Adrenal gland (tissue), 5 donors: ENCODE measurements around the gene CORO1C.

ENCODE experiments used
- POLR2A ChIP-seq, 2 donors: fragments of 450-650 bp; IDR thresholded peaks; one replicate each; pipeline ENCODE4 v1.6.1; 2017; ENCODE audit warnings: antibody characterized with exemption in 2 of 2, mild to moderate bottlenecking in 2 of 2, moderate library complexity in 1 of 2
- TF ChIP-seq, protein P1 (sequence below), 6 experiments: fragments of 450-650 bp in 4 of 6; fragments of 200-600 bp in 2 of 6; sonication (generic) in 1 of 6; IDR thresholded peaks; 1 replicate in 5 of 6; 2 replicates in 1 of 6; pipeline versions ENCODE4 v1.5.1 to v1.8.0; 2016 to 2021; ENCODE audit warnings: antibody characterized with exemption in 6 of 6, mild to moderate bottlenecking in 2 of 6, moderate library complexity in 1 of 6
- donor health status: DM: no; HTN: no; CAD: no.

DNA sequence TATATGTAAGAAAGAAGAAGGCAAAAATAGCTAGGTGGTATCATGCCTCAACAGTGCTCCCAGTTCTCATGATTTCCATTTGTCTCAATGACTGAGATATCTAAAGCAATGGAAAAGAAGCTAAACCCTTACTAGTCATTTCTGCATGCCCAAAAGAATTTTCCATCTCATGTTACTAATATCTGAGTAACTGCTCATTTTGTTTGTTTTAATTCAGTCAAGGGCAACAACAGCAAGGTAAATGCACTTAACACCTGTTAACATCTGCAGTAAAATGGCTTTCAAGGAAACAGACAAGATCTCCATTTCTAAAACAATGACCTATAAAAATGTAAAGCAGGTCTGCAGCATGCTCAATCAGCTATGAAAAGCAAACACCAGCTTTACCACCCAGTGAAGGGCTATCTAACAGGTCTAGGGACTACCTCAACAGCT, 78.2 kb downstream of the CORO1C start:
- TF ChIP-seq, protein P1, sequence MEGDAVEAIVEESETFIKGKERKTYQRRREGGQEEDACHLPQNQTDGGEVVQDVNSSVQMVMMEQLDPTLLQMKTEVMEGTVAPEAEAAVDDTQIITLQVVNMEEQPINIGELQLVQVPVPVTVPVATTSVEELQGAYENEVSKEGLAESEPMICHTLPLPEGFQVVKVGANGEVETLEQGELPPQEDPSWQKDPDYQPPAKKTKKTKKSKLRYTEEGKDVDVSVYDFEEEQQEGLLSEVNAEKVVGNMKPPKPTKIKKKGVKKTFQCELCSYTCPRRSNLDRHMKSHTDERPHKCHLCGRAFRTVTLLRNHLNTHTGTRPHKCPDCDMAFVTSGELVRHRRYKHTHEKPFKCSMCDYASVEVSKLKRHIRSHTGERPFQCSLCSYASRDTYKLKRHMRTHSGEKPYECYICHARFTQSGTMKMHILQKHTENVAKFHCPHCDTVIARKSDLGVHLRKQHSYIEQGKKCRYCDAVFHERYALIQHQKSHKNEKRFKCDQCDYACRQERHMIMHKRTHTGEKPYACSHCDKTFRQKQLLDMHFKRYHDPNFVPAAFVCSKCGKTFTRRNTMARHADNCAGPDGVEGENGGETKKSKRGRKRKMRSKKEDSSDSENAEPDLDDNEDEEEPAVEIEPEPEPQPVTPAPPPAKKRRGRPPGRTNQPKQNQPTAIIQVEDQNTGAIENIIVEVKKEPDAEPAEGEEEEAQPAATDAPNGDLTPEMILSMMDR (IDR thresholded peaks at IDR 0.05): no peak
- TF ChIP-seq POLR2A (IDR thresholded peaks at IDR 0.05): no peak
